Adrenal gland (tissue), 12 donors: Measurements from ENCODE around the gene SIGLEC9. TPM values are rescaled to one million over a fixed set of nuclear protein-coding genes. Genes with fewer than 3 reads are reported as not detected.

Experiments used
- DNase-seq, 7 donors: peaks; one replicate each; pipeline ENCODE4 v3.0.0-alpha.2; 2019 to 2020
- H3K27ac ChIP-seq, 5 donors: fragments of 200-600 bp; sonication (generic) in 4 of 5; 1 replicate in 3 of 5; 2 replicates in 2 of 5; pipeline versions ENCODE4 v1.5.1 to v1.8.0; 2016 to 2020; ENCODE audit warnings: mild to moderate bottlenecking in 1 of 5
- H3K27me3 ChIP-seq: fragments of 200-600 bp; 2 replicates; pipeline ENCODE4 v1.8.0; 2021
- H3K36me3 ChIP-seq, 2 donors: fragments of 200-600 bp; replicated peaks in 1 of 2; 1 replicate in 1 of 2; 2 replicates in 1 of 2; pipeline versions ENCODE4 v1.5.1 to v1.8.0; 2018 to 2022
- H3K4me1 ChIP-seq, 2 donors: fragments of 200-600 bp; replicated peaks in 1 of 2; 1 replicate in 1 of 2; 2 replicates in 1 of 2; pipeline versions ENCODE4 v1.5.1 to v1.8.0; 2018 to 2021
- H3K4me3 ChIP-seq, 4 donors: fragments of 200-600 bp; sonication (generic) in 3 of 4; one replicate each; pipeline ENCODE4 v1.5.1; 2016 to 2018
- H3K9me3 ChIP-seq, 3 donors: fragments of 200-600 bp; sonication (generic) in 1 of 3; replicated peaks in 1 of 3; 1 replicate in 2 of 3; 2 replicates in 1 of 3; pipeline versions ENCODE4 v1.5.1 to v1.8.0; 2016 to 2021
- CTCF ChIP-seq, 6 experiments: fragments of 450-650 bp in 4 of 6; fragments of 200-600 bp in 2 of 6; sonication (generic) in 1 of 6; IDR thresholded peaks; 1 replicate in 5 of 6; 2 replicates in 1 of 6; pipeline versions ENCODE4 v1.5.1 to v1.8.0; 2016 to 2021; ENCODE audit warnings: antibody characterized with exemption in 6 of 6, mild to moderate bottlenecking in 2 of 6, moderate library complexity in 1 of 6
- POLR2A ChIP-seq, 2 donors: fragments of 450-650 bp; IDR thresholded peaks; one replicate each; pipeline ENCODE4 v1.6.1; 2017; ENCODE audit warnings: antibody characterized with exemption in 2 of 2, mild to moderate bottlenecking in 2 of 2, moderate library complexity in 1 of 2
- WGBS, 4 donors: extraction: QIAGEN DNeasy Blood & Tissue Kit in 2 of 4; methylation state at CpG; one replicate each; pipeline versions ENCODE4 v1.1.5 to v1.1.7; 2013 to 2017; 5-methylcytosine and 5-hydroxymethylcytosine counted together
- intact Hi-C, 2 donors: fragments of 100-400 bp; cut with DNase I; formaldehyde crosslinking; loops; one replicate each; pipeline versions ENCODE4 v1.14.1 to v1.15.0; 2022 to 2023
- polyA plus RNA-seq, 3 donors: library from polyadenylated mRNA; stranded (reverse); fragments of 200-250 nt in 2 of 3; fragments of 350-450 nt in 1 of 3; fragmentation: Illumina TruSeq in 1 of 3; extraction: RNeasy Lipid Tissue Mini Kit (QIAGEN cat#74804) in 1 of 3; gene quantifications; one replicate each; pipeline ENCODE4 v1.2.3, GENCODE V29; 2013 to 2014
- total RNA-seq, 9 donors: library from RNA; depleted of rRNA in 4 of 9; stranded (reverse); fragments of >200 nt in 4 of 9; fragments of 120-200 nt in 1 of 9; fragmentation: NEBNext Ultra II Directional in 1 of 9; extraction: Animal tissue kit (Norgen Biotek cat#: 25700) in 1 of 9; gene quantifications; one replicate each; pipeline versions ENCODE4 v1.1.0 to v1.2.4, GENCODE V29; 2013 to 2023
- donor health status: healthy with polysubstance abuse.
- donor health status: Bipolar disorder and iron deficiency.
- donor health status: DM: yes; HTN: yes; CAD: no.
- donor health status: DM: no; HTN: no; CAD: no.
- donor health status: DM: no; HTN: no; CAD: no.
- donor health status: DM: yes; HTN: yes; CAD: no.

Gene SIGLEC9
- total and polyA plus RNA-seq, 12 donors: 1.5 to 29.7 (median 9.9) TPM

- TF ChIP-seq POLR2A (IDR thresholded peaks at IDR 0.05) (no peak), CTCF (IDR thresholded peaks at IDR 0.05) (no peak)
Measured at GRCh38 chr19:51148580-51148979, 23.9 kb downstream of the SIGLEC9 start.

GRCh38 chr19:51150627-51151026 lies 25.9 kb downstream of the SIGLEC9 start:
- Histone ChIP-seq H3K9me3 (no peaks in the 10 kb centered on the region), H3K4me3 (no peak overlapping the region), H3K27me3 (no peaks in the 10 kb centered on the region), H3K36me3 (no peaks in the 10 kb centered on the region), H3K27ac (no peak overlapping the region), H3K4me1 (no peaks in the 10 kb centered on the region)
- intact Hi-C loops: no loop called here
- 48 to 68% (median 57%) methylated on average over 3 of the region's 3 CpGs for WGBS, 4 donors
- no peak for DNase-seq
- TF ChIP-seq POLR2A (IDR thresholded peaks at IDR 0.05): no peak
- TF ChIP-seq CTCF (IDR thresholded peaks at IDR 0.05): no peak

More at GRCh38 chr19:51148580-51148979, 23.9 kb downstream of the SIGLEC9 start:
- DNase-seq: no peak
- H3K9me3 ChIP-seq: no peaks in the 10 kb centered on the region
- no peak overlapping the region for H3K27ac ChIP-seq
- H3K4me3 ChIP-seq: no peak overlapping the region
- intact Hi-C loops: no loop called here
- H3K36me3 ChIP-seq: no peaks in the 10 kb centered on the region
- H3K27me3 ChIP-seq: no peaks in the 10 kb centered on the region
- H3K4me1 ChIP-seq: no peaks in the 10 kb centered on the region
- 59 to 69% (median 63%) methylated on average over 3 of the region's 3 CpGs for WGBS, 4 donors

GRCh38 chr19:51156710-51157109 lies 32.0 kb downstream of the SIGLEC9 start:
- no peak for DNase-seq
- WGBS, 4 donors: 60 to 70% (median 65%) methylated on average over 1 to 2 of the region's 2 CpGs

GRCh38 chr19:51157265-51157664 lies 32.6 kb downstream of the SIGLEC9 start:
- TF ChIP-seq POLR2A (IDR thresholded peaks at IDR 0.05) (no peak), CTCF (IDR thresholded peaks at IDR 0.05) (no peak)
- H3K9me3 ChIP-seq: no peaks in the 10 kb centered on the region
- H3K27ac ChIP-seq: no peak overlapping the region
- no peaks in the 10 kb centered on the region for H3K27me3 ChIP-seq
- intact Hi-C loops: no loop called here
- H3K4me3 ChIP-seq: no peak overlapping the region
- no peak for DNase-seq
- H3K36me3 ChIP-seq: no peaks in the 10 kb centered on the region
- no peaks in the 10 kb centered on the region for H3K4me1 ChIP-seq
- 25 to 47% (median 30%) methylated on average over 2 of the region's 2 CpGs for WGBS, 4 donors

More at GRCh38 chr19:51156710-51157109, 32.0 kb downstream of the SIGLEC9 start:
- H3K36me3 ChIP-seq: no peaks in the 10 kb centered on the region
- no peak overlapping the region for H3K4me3 ChIP-seq
- H3K9me3 ChIP-seq: no peaks in the 10 kb centered on the region
- intact Hi-C loops: no loop called here
- no peaks in the 10 kb centered on the region for H3K27me3 ChIP-seq
- TF ChIP-seq CTCF (IDR thresholded peaks at IDR 0.05) (no peak), POLR2A (IDR thresholded peaks at IDR 0.05) (no peak)
- no peak overlapping the region for H3K27ac ChIP-seq
- no peaks in the 10 kb centered on the region for H3K4me1 ChIP-seq
